Right lobe of liver (tissue), 6 donors: ENCODE data around the gene SMIM13. TPM values are rescaled to one million over a fixed set of nuclear protein-coding genes. Genes with fewer than 3 reads are reported as not detected.

Source experiments
- ATAC-seq, 4 donors: fragments of 200-7000 bp; cut with Tn5 transposase; one replicate each; pipeline ENCODE4 v1.9.1; 2020; ENCODE audit warnings: mild to moderate bottlenecking in 4 of 4, moderate library complexity in 4 of 4
- DNase-seq, 3 donors: peaks; one replicate each; pipeline ENCODE4 v3.0.0-alpha.2; 2020
- H3K27ac ChIP-seq, 3 donors: fragments of 200-600 bp; one replicate each; pipeline ENCODE4 v1.8.0; 2022
- H3K27me3 ChIP-seq, 2 donors: fragments of 200-600 bp; one replicate each; pipeline ENCODE4 v1.8.0; 2022
- H3K36me3 ChIP-seq, 4 donors: fragments of 200-600 bp; sonication (generic) in 1 of 4; one replicate each; pipeline versions ENCODE4 v1.5.1 to v1.8.0; 2017 to 2022; ENCODE audit warnings: control low read depth in 1 of 4
- H3K4me1 ChIP-seq, 4 donors: fragments of 200-600 bp; sonication (generic) in 1 of 4; one replicate each; pipeline versions ENCODE4 v1.5.1 to v1.8.0; 2017 to 2022; ENCODE audit warnings: control low read depth in 1 of 4
- H3K4me3 ChIP-seq, 3 donors: fragments of 200-600 bp; one replicate each; pipeline ENCODE4 v1.8.0; 2022
- H3K9me3 ChIP-seq, 4 donors: fragments of 200-600 bp; sonication (generic) in 1 of 4; one replicate each; pipeline versions ENCODE4 v1.5.1 to v1.8.0; 2017 to 2022; ENCODE audit warnings: control low read depth in 1 of 4
- POLR2A ChIP-seq: fragments of 450-650 bp; IDR thresholded peaks from one replicate; pipeline ENCODE4 v1.6.1; 2017; ENCODE audit warnings: antibody characterized with exemption, mild to moderate bottlenecking
- WGBS: methylation state at CpG from one replicate; pipeline ENCODE4 v1.1.6; 2018; ENCODE audit warnings: low coverage, low lambda C conversion rate; ENCODE audit not compliant: insufficient coverage; ENCODE audit errors: missing lambda C conversion rate; 5-methylcytosine and 5-hydroxymethylcytosine counted together
- intact Hi-C, 2 donors: fragments of 100-400 bp; cut with DNase I; formaldehyde crosslinking; loops; one replicate each; pipeline versions ENCODE4 v1.11.2 to v1.14.1; 2022
- total RNA-seq, 6 experiments: library from RNA; depleted of rRNA in 2 of 6; stranded (reverse); fragments of >200 nt in 2 of 6; fragmentation: NEBNext Ultra II Directional in 3 of 6; extraction: Animal tissue kit (Norgen Biotek cat#: 25700) in 3 of 6; gene quantifications; one replicate each; pipeline versions ENCODE4 v1.1.0 to v1.2.4, GENCODE V29; 2016 to 2023
- TF ChIP-seq, protein P1 (sequence below), 4 donors: fragments of 200-600 bp in 3 of 4; fragments of 450-650 bp in 1 of 4; IDR thresholded peaks; one replicate each; pipeline versions ENCODE4 v1.5.1 to v1.8.0; 2016 to 2022; ENCODE audit warnings: antibody characterized with exemption in 4 of 4, mild to moderate bottlenecking in 2 of 4
- donor health status: DM: no; HTN: yes; CAD: no.
- donor health status: DM: no; HTN: no; CAD: no.
- donor health status: DM: no; HTN: no; CAD: no.
- donor health status: DM: no; HTN: yes; CAD: no.
- donor health status: DM: no; HTN: yes; CAD: no.

The SMIM13 gene
- total RNA-seq, 6 experiments from 2014 or later, result 6.4 to 9.5 (median 7.6) TPM

DNA sequence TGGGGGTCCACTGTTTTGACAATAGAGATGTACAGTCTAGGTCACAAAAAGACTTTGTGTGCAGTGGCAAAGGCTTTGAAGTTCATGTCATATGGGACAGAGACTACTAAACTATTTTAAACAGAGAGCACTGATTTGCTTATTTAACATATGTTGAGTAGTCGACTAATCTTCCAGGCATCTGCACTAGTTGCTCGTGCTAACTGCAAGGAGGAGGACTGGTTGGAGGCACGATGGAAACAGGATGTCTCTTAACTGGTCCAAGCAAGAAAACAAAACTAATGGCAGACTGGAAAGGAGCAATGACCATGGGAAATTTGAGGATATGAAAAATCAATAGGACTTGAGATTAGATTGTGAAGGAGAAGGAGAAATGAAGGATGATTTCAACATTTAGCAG lies 46.4 kb downstream of the SMIM13 start:
- intact Hi-C loops, result loop anchor here in 1 of 2 donors (5.0 kb wide), 1 partner anchor 357 kb away; no protein-coding TSS in a partner anchor
- Histone ChIP-seq H3K9me3 (no peaks in the 10 kb centered on the region), H3K4me1 (peaks cover 0 to 3% (median 0%) of the 10 kb centered on the region in 4 donors), H3K27ac (no peak overlapping the region), H3K36me3 (peaks cover 0 to 7% (median 4%) of the 10 kb centered on the region in 4 donors), H3K27me3 (no peaks in the 10 kb centered on the region), H3K4me3 (no peak overlapping the region)
- no peak for TF ChIP-seq POLR2A
- TF ChIP-seq, protein P1, sequence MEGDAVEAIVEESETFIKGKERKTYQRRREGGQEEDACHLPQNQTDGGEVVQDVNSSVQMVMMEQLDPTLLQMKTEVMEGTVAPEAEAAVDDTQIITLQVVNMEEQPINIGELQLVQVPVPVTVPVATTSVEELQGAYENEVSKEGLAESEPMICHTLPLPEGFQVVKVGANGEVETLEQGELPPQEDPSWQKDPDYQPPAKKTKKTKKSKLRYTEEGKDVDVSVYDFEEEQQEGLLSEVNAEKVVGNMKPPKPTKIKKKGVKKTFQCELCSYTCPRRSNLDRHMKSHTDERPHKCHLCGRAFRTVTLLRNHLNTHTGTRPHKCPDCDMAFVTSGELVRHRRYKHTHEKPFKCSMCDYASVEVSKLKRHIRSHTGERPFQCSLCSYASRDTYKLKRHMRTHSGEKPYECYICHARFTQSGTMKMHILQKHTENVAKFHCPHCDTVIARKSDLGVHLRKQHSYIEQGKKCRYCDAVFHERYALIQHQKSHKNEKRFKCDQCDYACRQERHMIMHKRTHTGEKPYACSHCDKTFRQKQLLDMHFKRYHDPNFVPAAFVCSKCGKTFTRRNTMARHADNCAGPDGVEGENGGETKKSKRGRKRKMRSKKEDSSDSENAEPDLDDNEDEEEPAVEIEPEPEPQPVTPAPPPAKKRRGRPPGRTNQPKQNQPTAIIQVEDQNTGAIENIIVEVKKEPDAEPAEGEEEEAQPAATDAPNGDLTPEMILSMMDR (IDR thresholded peaks at IDR 0.05), result no peak
- DNase-seq (no peak), ATAC-seq (no peak)
- 76% methylated on average over 3 of the region's 3 CpGs for WGBS

DNA sequence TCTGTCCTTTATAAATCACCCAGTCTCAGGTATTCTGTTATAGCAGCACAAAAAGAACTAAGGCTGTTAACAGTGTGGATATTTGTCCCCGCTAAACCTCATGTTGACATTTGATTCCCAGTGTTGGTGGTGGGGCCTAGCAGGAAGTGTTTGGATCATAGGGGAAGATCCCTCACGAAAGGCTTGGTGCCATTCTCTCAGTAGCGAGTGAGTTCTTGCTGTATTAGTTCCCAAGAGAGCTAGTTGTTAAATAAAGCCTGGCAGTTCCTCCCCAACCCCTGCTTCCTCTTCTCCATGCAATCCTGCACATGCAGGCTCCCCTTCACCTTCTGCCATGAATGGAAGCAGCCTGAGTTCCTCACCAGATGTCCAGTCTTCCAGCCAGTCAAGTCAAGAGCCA lies 47.7 kb downstream of the SMIM13 start:
- Histone ChIP-seq H3K27ac (no peak overlapping the region), H3K4me3 (no peak overlapping the region), H3K36me3 (no peaks in the 10 kb centered on the region), H3K9me3 (no peaks in the 10 kb centered on the region), H3K4me1 (peaks cover 0 to 3% (median 0%) of the 10 kb centered on the region in 4 donors), H3K27me3 (no peaks in the 10 kb centered on the region)
- intact Hi-C loops, result loop anchor here in 1 of 2 donors (5.0 kb wide), 1 partner anchor 356 kb away; no protein-coding TSS in a partner anchor
- DNase-seq (no peak), ATAC-seq (no peak)
- WGBS, result 100% methylated on average over 1 of the region's 3 CpGs
- TF ChIP-seq, protein P1 (IDR thresholded peaks at IDR 0.05), result no peak
- TF ChIP-seq POLR2A, result no peak

DNA sequence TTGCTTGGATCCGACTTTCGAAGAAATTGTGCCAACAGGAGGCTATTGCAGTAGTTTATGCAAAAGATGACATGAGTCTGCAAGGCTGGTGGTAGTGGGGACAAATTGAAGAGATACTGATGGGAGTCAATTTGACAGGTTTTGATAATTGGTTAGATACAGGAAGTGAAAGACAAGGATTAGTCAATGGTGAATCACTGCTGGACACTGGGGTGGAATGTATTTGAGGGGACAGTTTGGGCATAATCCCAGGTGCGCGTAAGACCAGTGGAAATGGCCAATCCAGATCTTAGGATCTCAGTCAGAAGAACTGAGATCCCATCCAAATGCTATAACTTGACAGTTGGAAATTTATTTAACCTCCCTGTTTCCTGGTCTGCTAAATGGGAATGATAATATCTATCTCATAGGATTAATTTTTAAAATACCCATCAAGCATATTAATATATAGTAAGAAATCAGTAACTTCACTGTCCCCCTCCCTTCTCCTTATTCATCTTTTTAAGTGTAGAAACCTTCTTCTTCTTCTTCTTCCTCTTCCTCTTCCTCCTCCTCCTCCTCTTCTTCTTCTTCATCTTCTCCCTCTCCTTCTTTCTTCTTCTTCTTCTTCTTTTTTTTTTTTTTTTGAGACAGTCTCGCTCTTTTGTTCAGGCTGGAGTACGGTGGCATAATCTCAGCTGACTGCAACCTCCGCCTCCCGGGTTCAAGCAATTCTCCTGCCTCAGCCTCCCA lies 48.8 kb downstream of the SMIM13 start:
- ATAC-seq, result no peak
- H3K27ac ChIP-seq, result no peak overlapping the region
- no peaks in the 10 kb centered on the region for H3K9me3 ChIP-seq
- peaks cover 0 to 3% (median 0%) of the 10 kb centered on the region in 4 donors for H3K4me1 ChIP-seq
- 96% methylated on average over 8 of the region's 8 CpGs for WGBS
- no peaks in the 10 kb centered on the region for H3K27me3 ChIP-seq
- TF ChIP-seq POLR2A, result no peak
- H3K4me3 ChIP-seq, result no peak overlapping the region
- H3K36me3 ChIP-seq, result no peaks in the 10 kb centered on the region
- DNase-seq, result no peak
- intact Hi-C loops, result loop anchor here in 1 of 2 donors (5.0 kb wide), 1 partner anchor 355 kb away; no protein-coding TSS in a partner anchor

DNA sequence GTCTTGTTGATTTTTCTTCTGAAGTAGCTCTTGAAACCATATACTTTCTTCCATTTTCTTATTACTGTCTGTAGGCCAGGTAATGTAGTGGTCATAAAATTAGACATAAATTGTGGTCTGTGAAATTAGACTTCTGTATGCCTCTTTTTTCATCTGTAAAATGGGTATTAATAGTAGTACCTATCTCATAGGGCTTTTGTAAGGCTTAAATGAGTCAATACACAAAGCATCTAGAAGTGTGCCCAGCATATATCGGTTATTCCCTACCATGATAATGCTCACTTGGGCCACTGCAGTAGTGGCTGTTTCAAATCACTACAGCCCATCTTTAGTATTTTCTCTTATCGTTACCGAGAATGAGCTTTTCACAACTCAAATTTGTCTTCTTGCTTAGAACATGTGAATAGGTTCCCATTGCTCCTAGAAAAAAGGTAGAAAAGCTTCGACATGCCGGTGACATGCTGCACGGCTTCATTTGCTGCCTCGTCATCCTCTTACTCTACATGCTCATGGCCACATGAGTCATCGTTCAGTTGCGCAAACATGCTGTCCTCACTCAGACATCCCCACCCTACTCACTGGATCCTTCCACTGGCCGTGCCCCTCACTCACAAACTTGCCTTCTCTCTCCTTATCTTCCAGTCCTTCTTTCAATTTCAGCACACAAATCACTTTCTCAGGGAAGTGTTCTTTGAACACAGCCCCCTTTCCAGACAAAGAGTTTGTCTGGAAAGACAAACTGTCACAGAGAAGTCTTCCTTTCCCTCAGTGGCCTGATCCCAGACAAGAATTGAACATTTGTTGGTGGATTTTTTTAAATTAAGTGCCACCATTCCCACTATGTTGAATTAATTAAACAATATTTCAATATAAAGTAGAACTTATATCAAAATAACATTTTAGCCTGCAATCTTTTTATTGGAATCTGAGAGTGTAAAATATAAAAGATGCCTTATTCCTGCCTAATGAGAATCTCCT lies 50.0 kb downstream of the SMIM13 start:
- Histone ChIP-seq H3K36me3 (no peaks in the 10 kb centered on the region), H3K4me1 (peaks cover 0 to 3% (median 0%) of the 10 kb centered on the region in 4 donors), H3K9me3 (no peaks in the 10 kb centered on the region), H3K27me3 (no peaks in the 10 kb centered on the region), H3K4me3 (no peak overlapping the region), H3K27ac (no peak overlapping the region)
- DNase-seq (peak; percentile 60 to 78 (median 60)), ATAC-seq (peak; percentile 69 to 90 (median 75))
- 65% methylated on average over 10 of the region's 10 CpGs for WGBS
- intact Hi-C loops, result loop anchor here in 1 of 2 donors (5.0 kb wide), 1 partner anchor 354 kb away; no protein-coding TSS in a partner anchor
- no peak for TF ChIP-seq POLR2A
- TF ChIP-seq, protein P1 (IDR thresholded peaks at IDR 0.05), result no peak
